PC-9 (cell line): ENCODE data around the gene PIBF1.

ENCODE experiments used
- EZH2 ChIP-seq: fragments of 200-600 bp; sonication (generic); IDR thresholded peaks from 2 replicates; pipeline ENCODE4 v1.8.0; 2017; ENCODE audit warnings: antibody characterized with exemption, low read depth
- TF ChIP-seq, protein P1 (sequence below): fragments of 200-600 bp; sonication (generic); conservative IDR thresholded peaks from 2 replicates; pipeline ENCODE4 v1.6.1; 2017; ENCODE audit warnings: mixed run types, antibody characterized with exemption, mild to moderate bottlenecking, moderate library complexity

GRCh38 chr13:73011751-73012150 lies 229.8 kb downstream of the PIBF1 start:
- TF ChIP-seq, protein P1, sequence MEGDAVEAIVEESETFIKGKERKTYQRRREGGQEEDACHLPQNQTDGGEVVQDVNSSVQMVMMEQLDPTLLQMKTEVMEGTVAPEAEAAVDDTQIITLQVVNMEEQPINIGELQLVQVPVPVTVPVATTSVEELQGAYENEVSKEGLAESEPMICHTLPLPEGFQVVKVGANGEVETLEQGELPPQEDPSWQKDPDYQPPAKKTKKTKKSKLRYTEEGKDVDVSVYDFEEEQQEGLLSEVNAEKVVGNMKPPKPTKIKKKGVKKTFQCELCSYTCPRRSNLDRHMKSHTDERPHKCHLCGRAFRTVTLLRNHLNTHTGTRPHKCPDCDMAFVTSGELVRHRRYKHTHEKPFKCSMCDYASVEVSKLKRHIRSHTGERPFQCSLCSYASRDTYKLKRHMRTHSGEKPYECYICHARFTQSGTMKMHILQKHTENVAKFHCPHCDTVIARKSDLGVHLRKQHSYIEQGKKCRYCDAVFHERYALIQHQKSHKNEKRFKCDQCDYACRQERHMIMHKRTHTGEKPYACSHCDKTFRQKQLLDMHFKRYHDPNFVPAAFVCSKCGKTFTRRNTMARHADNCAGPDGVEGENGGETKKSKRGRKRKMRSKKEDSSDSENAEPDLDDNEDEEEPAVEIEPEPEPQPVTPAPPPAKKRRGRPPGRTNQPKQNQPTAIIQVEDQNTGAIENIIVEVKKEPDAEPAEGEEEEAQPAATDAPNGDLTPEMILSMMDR: no peak
- no peak for TF ChIP-seq EZH2
